CD14-positive monocyte (primary cell): ENCODE data around the gene CA10. TPM values are rescaled to one million over a fixed set of nuclear protein-coding genes. Genes with fewer than 3 reads are reported as not detected.

Experiments
- DNase-seq, 3 donors: peaks; one replicate each; pipeline ENCODE4 v3.0.0-alpha.2; 2011 to 2022
- H2AFZ ChIP-seq: 2 replicates; pipeline ENCODE4 v1.6.0; 2012; ENCODE audit warnings: mild to moderate bottlenecking, low read depth, low read length, inconsistent platforms; ENCODE audit not compliant: insufficient read depth, poor library complexity, severe bottlenecking
- H3K27ac ChIP-seq, 2 donors: 1 replicate in 1 of 2; 2 replicates in 1 of 2; pipeline ENCODE4 v1.5.1; 2012 to 2013; ENCODE audit warnings: low read length in 2 of 2, control low read depth in 1 of 2, inconsistent platforms in 1 of 2, low read depth in 1 of 2, mild to moderate bottlenecking in 1 of 2
- H3K27me3 ChIP-seq, 2 donors: one replicate each; pipeline versions ENCODE4 v1.6.0 to v1.6.1; 2011 to 2013; ENCODE audit warnings: low read length in 2 of 2; ENCODE audit not compliant: control insufficient read depth in 2 of 2, insufficient read depth in 2 of 2
- H3K36me3 ChIP-seq, 2 donors: replicated peaks in 1 of 2; 1 replicate in 1 of 2; 2 replicates in 1 of 2; pipeline versions ENCODE4 v1.5.1 to v1.6.1; 2012 to 2013; ENCODE audit warnings: low read length in 2 of 2, control low read depth in 1 of 2, inconsistent platforms in 1 of 2, mild to moderate bottlenecking in 1 of 2; ENCODE audit not compliant: insufficient read depth in 2 of 2, control insufficient read depth in 1 of 2
- H3K4me1 ChIP-seq, 2 donors: 1 replicate in 1 of 2; 2 replicates in 1 of 2; pipeline versions ENCODE4 v1.5.1 to v1.6.1; 2012 to 2013; ENCODE audit warnings: low read length in 2 of 2, control low read depth in 1 of 2, inconsistent platforms in 1 of 2, mild to moderate bottlenecking in 1 of 2, moderate library complexity in 1 of 2; ENCODE audit not compliant: insufficient read depth in 2 of 2, control insufficient read depth in 1 of 2
- H3K4me2 ChIP-seq: replicated peaks from 2 replicates; pipeline ENCODE3; 2012; ENCODE audit warnings: low read length, moderate library complexity, mild to moderate bottlenecking; ENCODE audit not compliant: poor library complexity, severe bottlenecking; ENCODE audit errors: extremely low read depth
- H3K4me3 ChIP-seq, 3 experiments: fragments of 200-600 bp in 1 of 3; sonication (generic) in 1 of 3; replicated peaks in 1 of 3; 1 replicate in 2 of 3; 2 replicates in 1 of 3; pipeline ENCODE4 v1.5.1; 2011 to 2013; ENCODE audit warnings: low read length in 3 of 3, mild to moderate bottlenecking in 3 of 3, control low read depth in 2 of 3, low read depth in 2 of 3, inconsistent platforms in 1 of 3, moderate library complexity in 1 of 3
- H3K79me2 ChIP-seq: 2 replicates; pipeline ENCODE4 v1.6.0; 2012; ENCODE audit warnings: mild to moderate bottlenecking, control low read depth, inconsistent platforms, low read length, moderate library complexity; ENCODE audit not compliant: insufficient read depth
- H3K9ac ChIP-seq: 2 replicates; pipeline ENCODE4 v1.6.0; 2017; ENCODE audit warnings: low read length, mild to moderate bottlenecking; ENCODE audit not compliant: insufficient read depth, poor library complexity, severe bottlenecking
- H3K9me3 ChIP-seq, 2 donors: replicated peaks in 1 of 2; 1 replicate in 1 of 2; 2 replicates in 1 of 2; pipeline versions ENCODE4 v1.5.1 to v1.6.1; 2012 to 2013; ENCODE audit warnings: low read length in 2 of 2, control low read depth in 1 of 2; ENCODE audit not compliant: control insufficient read depth in 1 of 2, insufficient read depth in 1 of 2
- H4K20me1 ChIP-seq: 2 replicates; pipeline ENCODE4 v1.6.0; 2012; ENCODE audit warnings: mild to moderate bottlenecking, low read length, control low read depth, moderate library complexity; ENCODE audit not compliant: insufficient read depth
- H3K27ac Mint-ChIP-seq, 7 donors: one replicate each; pipeline ENCODE4 v1.8.0; 2020; ENCODE audit warnings: mild to moderate bottlenecking in 7 of 7, mixed read lengths in 7 of 7, moderate library complexity in 6 of 7, inconsistent platforms in 2 of 7
- H3K27me3 Mint-ChIP-seq, 3 donors: one replicate each; pipeline ENCODE4 v1.8.0; 2021 to 2022; ENCODE audit warnings: low read depth in 3 of 3, mild to moderate bottlenecking in 3 of 3, mixed read lengths in 3 of 3, moderate library complexity in 3 of 3, inconsistent platforms in 1 of 3
- H3K36me3 Mint-ChIP-seq, 2 donors: one replicate each; pipeline ENCODE4 v1.8.0; 2020; ENCODE audit warnings: mixed read lengths in 2 of 2, inconsistent platforms in 1 of 2, mild to moderate bottlenecking in 1 of 2
- H3K4me1 Mint-ChIP-seq: one replicate; pipeline ENCODE4 v1.8.0; 2020; ENCODE audit warnings: mild to moderate bottlenecking, mixed read lengths
- H3K4me3 Mint-ChIP-seq, 2 donors: one replicate each; pipeline ENCODE4 v1.8.0; 2020; ENCODE audit warnings: mild to moderate bottlenecking in 2 of 2, mixed read lengths in 2 of 2, moderate library complexity in 1 of 2
- H3K9me3 Mint-ChIP-seq, 7 donors: one replicate each; pipeline ENCODE4 v1.8.0; 2020 to 2022; ENCODE audit warnings: mixed read lengths in 7 of 7, mild to moderate bottlenecking in 6 of 7, moderate library complexity in 6 of 7, inconsistent platforms in 2 of 7
- CTCF ChIP-seq: fragments of 200-600 bp; IDR thresholded peaks from one replicate; pipeline ENCODE4 v1.8.0; 2022; ENCODE audit warnings: antibody characterized with exemption, mild to moderate bottlenecking
- WGBS: methylation state at CpG from one replicate; pipeline ENCODE4 v1.1.5; 2013; ENCODE audit warnings: missing lambda C conversion rate; ENCODE audit not compliant: insufficient coverage; 5-methylcytosine and 5-hydroxymethylcytosine counted together
- intact Hi-C, 2 donors: fragments of 100-400 bp; cut with micrococcal nuclease; formaldehyde crosslinking; loops; one replicate each; pipeline versions ENCODE4 v1.15.0 to v1.15.1; 2023
- polyA plus RNA-seq, 3 donors: library from polyadenylated mRNA; depleted of rRNA in 1 of 3; unstranded in 2 of 3; stranded (reverse) in 1 of 3; fragments of 300-500 nt in 2 of 3; fragments of >200 nt in 1 of 3; fragmentation: Illumina TruSeq in 2 of 3; gene quantifications; 1 replicate in 2 of 3; 2 replicates in 1 of 3; pipeline ENCODE4 v1.2.3, GENCODE V29; 2012 to 2021

The CA10 gene
- polyA plus RNA-seq, 3 donors: not detected

GRCh38 chr17:51769231-51769630 is 389.3 kb downstream of the CA10 start:
- no peaks in the 10 kb centered on the region for H3K36me3 Mint-ChIP-seq
- H3K4me3 Mint-ChIP-seq: no peak overlapping the region
- H3K9me3 Mint-ChIP-seq: peaks cover 0 to 1% (median 0%) of the 10 kb centered on the region in 7 donors
- no peaks in the 10 kb centered on the region for H4K20me1 ChIP-seq
- no peak overlapping the region for H3K4me3 ChIP-seq
- peaks cover 0 to 8% (median 0%) of the 10 kb centered on the region in 3 donors for H3K27me3 Mint-ChIP-seq
- H2AFZ ChIP-seq: no peak overlapping the region
- intact Hi-C loops: no loop called here
- no peak for DNase-seq
- no peaks in the 10 kb centered on the region for H3K4me1 ChIP-seq
- no peaks in the 10 kb centered on the region for H3K27me3 ChIP-seq
- no peaks in the 10 kb centered on the region for H3K4me1 Mint-ChIP-seq
- H3K27ac Mint-ChIP-seq: no peak overlapping the region
- no peak overlapping the region for H3K9ac ChIP-seq
- H3K9me3 ChIP-seq: no peaks in the 10 kb centered on the region
- no peak overlapping the region for H3K4me2 ChIP-seq
- H3K27ac ChIP-seq: no peak overlapping the region
- no peaks in the 10 kb centered on the region for H3K79me2 ChIP-seq
- WGBS: 0% methylated on average over 1 of the region's 2 CpGs
- TF ChIP-seq CTCF: no peak
- H3K36me3 ChIP-seq: no peaks in the 10 kb centered on the region

GRCh38 chr17:51768706-51769105 is 389.8 kb downstream of the CA10 start:
- TF ChIP-seq CTCF: no peak
- intact Hi-C loops: no loop called here
- H3K27me3 ChIP-seq: no peaks in the 10 kb centered on the region
- H3K4me1 ChIP-seq: no peaks in the 10 kb centered on the region
- H2AFZ ChIP-seq: no peak overlapping the region
- H3K79me2 ChIP-seq: no peaks in the 10 kb centered on the region
- no peak overlapping the region for H3K4me3 Mint-ChIP-seq
- H4K20me1 ChIP-seq: no peaks in the 10 kb centered on the region
- no peaks in the 10 kb centered on the region for H3K9me3 ChIP-seq
- no peak overlapping the region for H3K9ac ChIP-seq
- H3K9me3 Mint-ChIP-seq: peaks cover 0 to 1% (median 0%) of the 10 kb centered on the region in 7 donors
- no peak overlapping the region for H3K27ac ChIP-seq
- no peaks in the 10 kb centered on the region for H3K4me1 Mint-ChIP-seq
- no peaks in the 10 kb centered on the region for H3K36me3 ChIP-seq
- H3K4me2 ChIP-seq: no peak overlapping the region
- WGBS: 20% methylated on average over 1 of the region's 2 CpGs
- H3K4me3 ChIP-seq: no peak overlapping the region
- DNase-seq: no peak
- peaks cover 0 to 8% (median under 1%) of the 10 kb centered on the region in 3 donors for H3K27me3 Mint-ChIP-seq
- no peak overlapping the region for H3K27ac Mint-ChIP-seq
- H3K36me3 Mint-ChIP-seq: no peaks in the 10 kb centered on the region
